Suprapubic skin (tissue), 4 donors: ENCODE data around the gene TBC1D22A. TPM values are rescaled to one million over a fixed set of nuclear protein-coding genes. Genes with fewer than 3 reads are reported as not detected.

Experiments used
- DNase-seq, 2 donors: peaks; one replicate each; pipeline ENCODE4 v3.0.0-alpha.2; 2019; ENCODE audit warnings: low spot score in 2 of 2
- H3K27ac ChIP-seq: fragments of 200-600 bp; sonication (generic); one replicate; pipeline ENCODE4 v1.5.1; 2019
- H3K27me3 ChIP-seq: fragments of 200-600 bp; sonication (generic); one replicate; pipeline ENCODE4 v1.5.1; 2019
- H3K36me3 ChIP-seq: fragments of 200-600 bp; sonication (generic); one replicate; pipeline ENCODE4 v1.5.1; 2019
- H3K4me1 ChIP-seq: fragments of 200-600 bp; sonication (generic); one replicate; pipeline ENCODE4 v1.5.1; 2019
- H3K4me3 ChIP-seq: fragments of 200-600 bp; sonication (generic); one replicate; pipeline ENCODE4 v1.5.1; 2019; ENCODE audit warnings: mild to moderate bottlenecking
- H3K9me3 ChIP-seq: fragments of 200-600 bp; sonication (generic); one replicate; pipeline ENCODE4 v1.5.1; 2019
- EP300 ChIP-seq: sonication (generic); formaldehyde crosslinking; IDR thresholded peaks from one replicate; pipeline ENCODE4 v1.6.1; 2017; ENCODE audit warnings: antibody characterized with exemption
- POLR2A ChIP-seq, 2 donors: fragments of 450-650 bp; IDR thresholded peaks; one replicate each; pipeline ENCODE4 v1.6.1; 2017; ENCODE audit warnings: antibody characterized with exemption in 2 of 2, mild to moderate bottlenecking in 2 of 2, moderate library complexity in 2 of 2
- POLR2AphosphoS5 ChIP-seq, 3 donors: sonication (generic); formaldehyde crosslinking; IDR thresholded peaks; one replicate each; pipeline ENCODE4 v1.6.1; 2017; ENCODE audit warnings: antibody characterized with exemption in 3 of 3
- WGBS: methylation state at CpG from one replicate; pipeline ENCODE4 v1.1.5; 2018; 5-methylcytosine and 5-hydroxymethylcytosine counted together
- total RNA-seq, 4 donors: library from RNA; depleted of rRNA; stranded (reverse); fragments of >200 nt; gene quantifications; one replicate each; pipeline ENCODE4 v1.1.0, GENCODE V29; 2016
- TF ChIP-seq, protein P1 (sequence below), 2 donors: fragments of 200-600 bp in 1 of 2; fragments of 450-650 bp in 1 of 2; sonication (generic) in 1 of 2; IDR thresholded peaks; one replicate each; pipeline ENCODE4 v1.5.1; 2016 to 2019; ENCODE audit warnings: antibody characterized with exemption in 2 of 2, mild to moderate bottlenecking in 1 of 2, moderate library complexity in 1 of 2

Gene TBC1D22A
- total RNA-seq, 4 donors from 2014 or later = 24.8 to 43.2 (median 35.4) TPM

- Histone ChIP-seq H3K9me3 (no peaks in the 10 kb centered on the region), H3K4me3 (no peak overlapping the region), H3K4me1 (peaks cover 40% of the 10 kb centered on the region), H3K36me3 (no peaks in the 10 kb centered on the region), H3K27ac (no peak overlapping the region), H3K27me3 (no peaks in the 10 kb centered on the region)
- TF ChIP-seq, protein P1, sequence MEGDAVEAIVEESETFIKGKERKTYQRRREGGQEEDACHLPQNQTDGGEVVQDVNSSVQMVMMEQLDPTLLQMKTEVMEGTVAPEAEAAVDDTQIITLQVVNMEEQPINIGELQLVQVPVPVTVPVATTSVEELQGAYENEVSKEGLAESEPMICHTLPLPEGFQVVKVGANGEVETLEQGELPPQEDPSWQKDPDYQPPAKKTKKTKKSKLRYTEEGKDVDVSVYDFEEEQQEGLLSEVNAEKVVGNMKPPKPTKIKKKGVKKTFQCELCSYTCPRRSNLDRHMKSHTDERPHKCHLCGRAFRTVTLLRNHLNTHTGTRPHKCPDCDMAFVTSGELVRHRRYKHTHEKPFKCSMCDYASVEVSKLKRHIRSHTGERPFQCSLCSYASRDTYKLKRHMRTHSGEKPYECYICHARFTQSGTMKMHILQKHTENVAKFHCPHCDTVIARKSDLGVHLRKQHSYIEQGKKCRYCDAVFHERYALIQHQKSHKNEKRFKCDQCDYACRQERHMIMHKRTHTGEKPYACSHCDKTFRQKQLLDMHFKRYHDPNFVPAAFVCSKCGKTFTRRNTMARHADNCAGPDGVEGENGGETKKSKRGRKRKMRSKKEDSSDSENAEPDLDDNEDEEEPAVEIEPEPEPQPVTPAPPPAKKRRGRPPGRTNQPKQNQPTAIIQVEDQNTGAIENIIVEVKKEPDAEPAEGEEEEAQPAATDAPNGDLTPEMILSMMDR (IDR thresholded peaks at IDR 0.05) = no peak
- TF ChIP-seq POLR2AphosphoS5 (IDR thresholded peaks at IDR 0.05) (no peak), EP300 (no peak), POLR2A (IDR thresholded peaks at IDR 0.05) (no peak)
- DNase-seq = no peak
- WGBS = 87% methylated on average over 10 of the region's 10 CpGs
Measured at GRCh38 chr22:47134222-47134621, 371.8 kb downstream of the TBC1D22A start.

GRCh38 chr22:47135338-47135737 is 372.9 kb downstream of the TBC1D22A start:
- 75% methylated on average over 8 of the region's 8 CpGs for WGBS
- Histone ChIP-seq H3K27ac (no peak overlapping the region), H3K4me1 (peaks cover 33% of the 10 kb centered on the region), H3K27me3 (no peaks in the 10 kb centered on the region), H3K4me3 (no peak overlapping the region), H3K9me3 (no peaks in the 10 kb centered on the region), H3K36me3 (no peaks in the 10 kb centered on the region)
- DNase-seq = no peak
- TF ChIP-seq EP300 (no peak), POLR2AphosphoS5 (IDR thresholded peaks at IDR 0.05) (no peak), POLR2A (IDR thresholded peaks at IDR 0.05) (no peak)
- TF ChIP-seq, protein P1 (IDR thresholded peaks at IDR 0.05) = no peak

DNA sequence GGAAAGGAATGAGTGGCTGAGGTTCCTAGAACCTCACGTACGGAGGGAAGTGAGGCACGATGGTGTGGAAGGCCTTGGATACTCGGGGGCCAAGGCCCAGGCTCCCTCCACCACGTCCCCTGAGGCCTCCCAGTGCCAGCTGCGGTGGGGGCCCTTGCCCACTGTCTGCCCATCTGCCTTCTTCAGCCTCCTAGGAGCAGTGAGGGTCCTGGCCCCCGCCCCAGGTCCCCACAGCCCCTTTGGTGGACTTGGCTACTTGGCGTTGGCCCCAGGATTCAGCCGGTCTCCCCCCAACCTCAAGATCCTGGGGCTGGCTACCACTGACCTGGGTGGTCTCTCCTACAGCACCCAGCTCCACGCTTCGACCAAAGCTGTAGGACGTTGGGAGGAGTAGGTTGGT is 373.6 kb downstream of the TBC1D22A start:
- Histone ChIP-seq H3K27me3 (no peaks in the 10 kb centered on the region), H3K27ac (no peak overlapping the region), H3K9me3 (no peaks in the 10 kb centered on the region), H3K4me1 (peaks cover 26% of the 10 kb centered on the region), H3K36me3 (no peaks in the 10 kb centered on the region), H3K4me3 (no peak overlapping the region)
- TF ChIP-seq, protein P1 (IDR thresholded peaks at IDR 0.05) = no peak
- WGBS = 91% methylated on average over 9 of the region's 12 CpGs
- DNase-seq = no peak

DNA sequence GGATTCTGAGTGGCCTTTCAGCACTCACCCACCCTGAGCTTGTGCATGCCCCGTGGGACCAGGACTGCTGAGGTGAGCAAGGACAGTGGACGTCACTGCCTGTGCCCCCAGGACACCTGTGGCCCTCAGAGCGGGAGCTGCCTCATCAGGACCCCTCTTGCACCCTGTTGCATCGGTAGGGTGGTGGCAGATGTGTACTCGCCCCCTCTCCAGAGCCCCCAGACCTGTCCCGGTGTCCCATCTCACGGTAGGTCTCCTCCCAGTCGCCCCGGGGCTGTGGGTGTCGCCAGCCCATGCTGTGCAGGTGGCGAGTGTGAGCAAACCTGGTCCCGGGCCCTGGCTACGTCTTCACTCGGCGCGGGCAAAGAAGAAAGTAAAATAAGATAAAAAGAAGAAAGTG is 374.2 kb downstream of the TBC1D22A start:
- peaks cover 19% of the 10 kb centered on the region for H3K4me1 ChIP-seq
- no peak for TF ChIP-seq EP300
- DNase-seq = no peak
- no peaks in the 10 kb centered on the region for H3K36me3 ChIP-seq
- no peak overlapping the region for H3K27ac ChIP-seq
- 78% methylated on average over 16 of the region's 16 CpGs for WGBS
- no peaks in the 10 kb centered on the region for H3K9me3 ChIP-seq
- no peaks in the 10 kb centered on the region for H3K27me3 ChIP-seq
- no peak overlapping the region for H3K4me3 ChIP-seq

- 95% methylated on average over 25 of the region's 30 CpGs for WGBS
Measured at GRCh38 chr22:47139013-47139789, 376.8 kb downstream of the TBC1D22A start.

More at GRCh38 chr22:47139013-47139789, 376.8 kb downstream of the TBC1D22A start:
- no peak for TF ChIP-seq POLR2A (IDR thresholded peaks at IDR 0.05)
- TF ChIP-seq, protein P1 (IDR thresholded peaks at IDR 0.05) = no peak
- no peak for TF ChIP-seq EP300
- TF ChIP-seq POLR2AphosphoS5 (IDR thresholded peaks at IDR 0.05) = no peak
- Histone ChIP-seq H3K27me3 (no peaks in the 10 kb centered on the region), H3K9me3 (no peaks in the 10 kb centered on the region), H3K4me3 (no peak overlapping the region), H3K4me1 (peaks cover 17% of the 10 kb centered on the region), H3K36me3 (no peaks in the 10 kb centered on the region), H3K27ac (no peak overlapping the region)
- no peak for DNase-seq
